Neuronal stem cell (in vitro differentiated cells): ENCODE data around the gene LOC128125822.
A peak's percentile ranks its signal among the peaks of the same experiment; 100 is the strongest.
"Not testable (repeated sequence)": the region's sequence is repeated elsewhere in the genome, so short reads cannot be mapped to it uniquely, and the experiment has no call there.

Experiments used
- DNase-seq: peaks from one replicate; pipeline ENCODE4 v3.0.0-alpha.2; 2013; ENCODE audit warnings: low spot score
- H2AFZ ChIP-seq: one replicate; pipeline ENCODE4 v1.6.1; 2013; ENCODE audit warnings: mild to moderate bottlenecking, low read length, inconsistent platforms
- H2AK5ac ChIP-seq: 2 replicates; pipeline ENCODE4 v1.6.1; 2013; ENCODE audit warnings: low read depth, mild to moderate bottlenecking, inconsistent platforms, low read length, moderate library complexity, mixed read lengths
- H2BK120ac ChIP-seq: 2 replicates; pipeline ENCODE4 v1.6.1; 2013; ENCODE audit warnings: low read depth, mild to moderate bottlenecking, inconsistent platforms, low read length, moderate library complexity, mixed read lengths
- H2BK12ac ChIP-seq: one replicate; pipeline ENCODE4 v1.6.1; 2013; ENCODE audit warnings: low read length, inconsistent platforms
- H2BK15ac ChIP-seq: 2 replicates; pipeline ENCODE4 v1.6.1; 2013; ENCODE audit warnings: mild to moderate bottlenecking, low read length, inconsistent platforms, mixed read lengths
- H2BK5ac ChIP-seq: one replicate; pipeline ENCODE4 v1.6.1; 2013; ENCODE audit warnings: inconsistent platforms, mild to moderate bottlenecking, low read length, moderate library complexity
- H3K14ac ChIP-seq: one replicate; pipeline ENCODE4 v1.6.1; 2013; ENCODE audit warnings: low read length, inconsistent platforms
- H3K18ac ChIP-seq: 2 replicates; pipeline ENCODE4 v1.6.1; 2013; ENCODE audit warnings: low read length, inconsistent platforms
- H3K23ac ChIP-seq: 2 replicates; pipeline ENCODE4 v1.6.1; 2013; ENCODE audit warnings: low read depth, mild to moderate bottlenecking, mixed read lengths, low read length, inconsistent platforms; ENCODE audit not compliant: poor library complexity
- H3K27ac ChIP-seq: replicated peaks from 3 replicates; pipeline ENCODE4 v1.5.1; 2013; ENCODE audit warnings: low read length, inconsistent platforms
- H3K27me3 ChIP-seq, 3 experiments: 2 replicates each; pipeline ENCODE4 v1.6.1; 2013; ENCODE audit warnings: low read length in 3 of 3, mild to moderate bottlenecking in 2 of 3, inconsistent platforms in 1 of 3, low read depth in 1 of 3, mixed read lengths in 1 of 3, moderate library complexity in 1 of 3; ENCODE audit not compliant: control insufficient read depth in 3 of 3, insufficient read depth in 3 of 3
- H3K36me3 ChIP-seq, 2 donors: replicated peaks in 1 of 2; 2 replicates each; pipeline ENCODE4 v1.6.1; 2013; ENCODE audit warnings: low read length in 2 of 2; ENCODE audit not compliant: control insufficient read depth in 2 of 2, insufficient read depth in 2 of 2
- H3K4ac ChIP-seq: 2 replicates; pipeline ENCODE4 v1.6.1; 2013; ENCODE audit warnings: inconsistent platforms, mild to moderate bottlenecking, low read length, moderate library complexity
- H3K4me1 ChIP-seq, 2 donors: 1 replicate in 1 of 2; 2 replicates in 1 of 2; pipeline ENCODE4 v1.6.1; 2013; ENCODE audit warnings: low read length in 2 of 2, low read depth in 1 of 2; ENCODE audit not compliant: control insufficient read depth in 2 of 2, insufficient read depth in 1 of 2
- H3K4me2 ChIP-seq: one replicate; pipeline ENCODE4 v1.6.1; 2013; ENCODE audit warnings: mild to moderate bottlenecking, low read length, inconsistent platforms; ENCODE audit not compliant: insufficient read depth, poor library complexity, severe bottlenecking
- H3K4me3 ChIP-seq, 2 donors: 2 replicates each; pipeline ENCODE4 v1.5.1; 2013; ENCODE audit warnings: low read length in 2 of 2, mild to moderate bottlenecking in 2 of 2, inconsistent platforms in 1 of 2, moderate library complexity in 1 of 2
- H3K79me1 ChIP-seq: one replicate; pipeline ENCODE4 v1.6.1; 2013; ENCODE audit warnings: low read depth, mild to moderate bottlenecking, inconsistent platforms, low read length, moderate library complexity
- H3K9ac ChIP-seq: one replicate; pipeline ENCODE4 v1.6.1; 2013; ENCODE audit warnings: mild to moderate bottlenecking, low read depth, low read length, inconsistent platforms; ENCODE audit not compliant: poor library complexity
- H3K9me3 ChIP-seq, 2 donors: replicated peaks in 1 of 2; 2 replicates each; pipeline versions ENCODE3 to v1.6.1; 2013; ENCODE audit warnings: low read length in 2 of 2, mild to moderate bottlenecking in 2 of 2, inconsistent platforms in 1 of 2, low read depth in 1 of 2, mixed read lengths in 1 of 2, moderate library complexity in 1 of 2; ENCODE audit not compliant: control insufficient read depth in 2 of 2, insufficient read depth in 1 of 2
- H4K8ac ChIP-seq: one replicate; pipeline ENCODE4 v1.6.1; 2013; ENCODE audit warnings: low read depth, mild to moderate bottlenecking, inconsistent platforms, low read length, moderate library complexity
- H4K91ac ChIP-seq: one replicate; pipeline ENCODE4 v1.6.1; 2013; ENCODE audit warnings: low read length, low read depth, mild to moderate bottlenecking, inconsistent platforms; ENCODE audit not compliant: poor library complexity
- WGBS, 2 donors: extraction: QIAGEN DNeasy Blood & Tissue Kit; methylation state at CpG; one replicate each; pipeline ENCODE4 v1.1.7; 2013; ENCODE audit warnings: missing lambda C conversion rate in 2 of 2, mixed read lengths in 1 of 2; ENCODE audit not compliant: insufficient read length in 2 of 2, insufficient replicate concordance in 1 of 2; ENCODE audit errors: extremely low coverage in 2 of 2; 5-methylcytosine and 5-hydroxymethylcytosine counted together

The LOC128125822 gene

GRCh38 chr6:63585652-63586051 lies 13.4 kb downstream of the LOC128125822 start:
- WGBS, 2 donors: no CpG with 5 or more reads among the region's 2 CpGs
- not testable (repeated sequence) for H2AFZ ChIP-seq, H3K4me3 ChIP-seq, H2BK5ac ChIP-seq, H2AK5ac ChIP-seq, H4K91ac ChIP-seq, H3K23ac ChIP-seq, H2BK12ac ChIP-seq, H3K4me1 ChIP-seq, H2BK120ac ChIP-seq, H3K79me1 ChIP-seq, H3K4ac ChIP-seq, H3K4me2 ChIP-seq, H4K8ac ChIP-seq, H3K14ac ChIP-seq, H3K27ac ChIP-seq, H3K9me3 ChIP-seq, H2BK15ac ChIP-seq, DNase-seq, H3K9ac ChIP-seq, H3K27me3 ChIP-seq, H3K18ac ChIP-seq
- H3K36me3 ChIP-seq: peaks cover 0 to 30% of the 10 kb centered on the region in 2 donors

- Histone ChIP-seq H3K4me1 (peaks cover 1 to 8% of the 10 kb centered on the region in 2 donors), H2BK5ac (no peak overlapping the region), H3K27ac (no peak overlapping the region), H3K4me2 (no peak overlapping the region), H2AFZ (no peak overlapping the region), H3K9ac (no peak overlapping the region), H3K36me3 (no peaks in the 10 kb centered on the region), H3K14ac (no peak overlapping the region), H3K4ac (no peak overlapping the region), H4K8ac (no peak overlapping the region), H2BK15ac (no peak overlapping the region), H2BK120ac (no peak overlapping the region), H3K4me3 (no peak overlapping the region), H2BK12ac (no peak overlapping the region), H4K91ac (no peak overlapping the region), H3K79me1 (no peaks in the 10 kb centered on the region), H3K9me3 (no peaks in the 10 kb centered on the region), H3K23ac (no peak overlapping the region), H3K27me3 (no peaks in the 10 kb centered on the region), H3K18ac (no peak overlapping the region), H2AK5ac (no peak overlapping the region)
- WGBS, 2 donors: no CpG with 5 or more reads among the region's 2 CpGs
- no peak for DNase-seq
Measured at GRCh38 chr6:63589952-63590411, 17.7 kb downstream of the LOC128125822 start.

- Histone ChIP-seq H3K4me1 (peaks cover 1 to 8% of the 10 kb centered on the region in 2 donors), H2AK5ac (no peak overlapping the region), H3K79me1 (no peaks in the 10 kb centered on the region), H3K9me3 (no peaks in the 10 kb centered on the region), H2BK120ac (no peak overlapping the region), H3K27ac (no peak overlapping the region), H3K4me2 (no peak overlapping the region), H2BK5ac (no peak overlapping the region), H3K18ac (no peak overlapping the region), H2AFZ (peak overlapping the region; percentile 1), H2BK15ac (no peak overlapping the region), H4K8ac (no peak overlapping the region), H2BK12ac (no peak overlapping the region), H3K14ac (no peak overlapping the region), H3K4me3 (no peak overlapping the region), H3K36me3 (no peaks in the 10 kb centered on the region), H3K27me3 (no peaks in the 10 kb centered on the region), H3K4ac (no peak overlapping the region), H4K91ac (no peak overlapping the region), H3K9ac (no peak overlapping the region), H3K23ac (no peak overlapping the region)
- no peak for DNase-seq
- WGBS, 2 donors: no CpG with 5 or more reads among the region's 7 CpGs
Measured at GRCh38 chr6:63592886-63593285, 20.6 kb downstream of the LOC128125822 start.

- Histone ChIP-seq H2BK15ac (no peak overlapping the region), H2AK5ac (no peak overlapping the region), H3K4me3 (peak overlapping the region; percentile 52 to 83), H4K8ac (no peak overlapping the region), H3K36me3 (no peaks in the 10 kb centered on the region), H4K91ac (no peak overlapping the region), H3K23ac (no peak overlapping the region), H3K4ac (no peak overlapping the region), H2AFZ (peak overlapping the region; percentile 89), H3K27me3 (no peaks in the 10 kb centered on the region), H3K79me1 (no peaks in the 10 kb centered on the region), H3K18ac (no peak overlapping the region), H3K4me1 (no peaks in the 10 kb centered on the region), H2BK12ac (no peak overlapping the region), H2BK120ac (no peak overlapping the region), H3K14ac (no peak overlapping the region), H3K27ac (no peak overlapping the region), H3K4me2 (peak overlapping the region; percentile 69), H3K9ac (no peak overlapping the region), H2BK5ac (no peak overlapping the region), H3K9me3 (no peaks in the 10 kb centered on the region)
- no peak for DNase-seq
- WGBS, 2 donors: no CpG with 5 or more reads among the region's 6 CpGs
Measured at GRCh38 chr6:63597141-63598048, 25.1 kb downstream of the LOC128125822 start.
